GM23338 (cell line): ENCODE data around the gene DTNBP1. TPM values are rescaled to one million over a fixed set of nuclear protein-coding genes. Genes with fewer than 3 reads are reported as not detected.

Experiments
- ATAC-seq: fragments of 200-7000 bp; cut with Tn5 transposase; 3 replicates; pipeline ENCODE4 v1.9.1; 2020
- DNase-seq: peaks from one replicate; pipeline ENCODE4 v3.0.0-alpha.2; 2015; ENCODE audit warnings: low spot score
- H2AFZ ChIP-seq: fragments of 200-600 bp; sonication (generic); 2 replicates; pipeline ENCODE4 v1.8.0; 2016; ENCODE audit warnings: antibody characterized with exemption, mild to moderate bottlenecking, moderate library complexity
- H3F3A ChIP-seq: fragments of 200-600 bp; sonication (generic); replicated peaks from 2 replicates; pipeline ENCODE4 v1.8.0; 2017; ENCODE audit warnings: antibody characterized with exemption, mixed run types, low read depth
- H3K27ac ChIP-seq: fragments of 200-600 bp; sonication (generic); 2 replicates; pipeline ENCODE4 v1.6.1; 2016; ENCODE audit warnings: low read depth
- H3K27me3 ChIP-seq: fragments of 200-600 bp; sonication (generic); 2 replicates; pipeline ENCODE4 v1.8.0; 2016; ENCODE audit warnings: mild to moderate bottlenecking, mixed run types, moderate library complexity; ENCODE audit not compliant: insufficient read depth
- H3K36me3 ChIP-seq: fragments of 200-600 bp; sonication (generic); 2 replicates; pipeline ENCODE4 v1.8.0; 2016; ENCODE audit warnings: mild to moderate bottlenecking; ENCODE audit not compliant: insufficient read depth
- H3K4me1 ChIP-seq: fragments of 200-600 bp; sonication (generic); 2 replicates; pipeline ENCODE4 v1.8.0; 2016; ENCODE audit warnings: mild to moderate bottlenecking, moderate library complexity; ENCODE audit not compliant: insufficient read depth
- H3K4me2 ChIP-seq: fragments of 200-600 bp; sonication (generic); 2 replicates; pipeline ENCODE4 v1.7.1; 2017; ENCODE audit warnings: mixed run types
- H3K4me3 ChIP-seq: fragments of 200-600 bp; sonication (generic); 2 replicates; pipeline ENCODE4 v1.6.1; 2016; ENCODE audit warnings: mixed run types
- H3K79me2 ChIP-seq: fragments of 200-600 bp; sonication (generic); replicated peaks from 2 replicates; pipeline ENCODE4 v1.8.0; 2017; ENCODE audit warnings: mild to moderate bottlenecking; ENCODE audit not compliant: insufficient read depth
- H3K9me2 ChIP-seq: fragments of 200-600 bp; sonication (generic); 2 replicates; pipeline ENCODE4 v1.8.0; 2017; ENCODE audit not compliant: insufficient read depth
- H4K20me1 ChIP-seq: fragments of 200-600 bp; sonication (generic); replicated peaks from 2 replicates; pipeline ENCODE4 v1.8.0; 2017; ENCODE audit warnings: mild to moderate bottlenecking; ENCODE audit not compliant: insufficient read depth
- H3K27ac Mint-ChIP-seq: 2 replicates; pipeline ENCODE4 v1.8.0; 2020; ENCODE audit warnings: inconsistent platforms, mild to moderate bottlenecking, moderate library complexity, mixed read lengths
- H3K27me3 Mint-ChIP-seq: 3 replicates; pipeline ENCODE4 v1.8.0; 2022; ENCODE audit warnings: low read depth, mild to moderate bottlenecking, moderate library complexity, mixed read lengths, inconsistent platforms; ENCODE audit not compliant: insufficient read depth, poor library complexity
- H3K36me3 Mint-ChIP-seq: 3 replicates; pipeline ENCODE4 v1.8.0; 2021; ENCODE audit warnings: low read depth, mild to moderate bottlenecking, inconsistent platforms, moderate library complexity, mixed read lengths
- H3K4me1 Mint-ChIP-seq: 3 replicates; pipeline ENCODE4 v1.8.0; 2020; ENCODE audit warnings: mild to moderate bottlenecking, inconsistent platforms, mixed read lengths
- H3K4me3 Mint-ChIP-seq: 3 replicates; pipeline ENCODE4 v1.8.0; 2021; ENCODE audit warnings: moderate library complexity, mild to moderate bottlenecking, inconsistent platforms, mixed read lengths
- H3K9me3 Mint-ChIP-seq: 3 replicates; pipeline ENCODE4 v1.8.0; 2020; ENCODE audit warnings: moderate library complexity, mild to moderate bottlenecking, inconsistent platforms, mixed read lengths
- CREB1 ChIP-seq: fragments of 250-450 bp; sonication (Bioruptor Pico); IDR thresholded peaks from 2 replicates; pipeline ENCODE4 v1.5.0; 2020; ENCODE audit warnings: low read depth, mild to moderate bottlenecking, moderate library complexity
- CTCF ChIP-seq, 2 experiments: fragments of 200-600 bp in 1 of 2; sonication (generic) in 1 of 2; conservative IDR thresholded peaks; 2 replicates each; pipeline versions ENCODE4 v1.5.1 to v1.6.1; 2016 to 2017; ENCODE audit warnings: antibody characterized with exemption in 2 of 2, low read depth in 2 of 2, mild to moderate bottlenecking in 2 of 2, moderate library complexity in 1 of 2
- EZH2 ChIP-seq: fragments of 200-600 bp; sonication (generic); IDR thresholded peaks from one replicate; pipeline ENCODE4 v1.8.0; 2017; ENCODE audit warnings: antibody characterized with exemption, mild to moderate bottlenecking, low read depth; ENCODE audit not compliant: unreplicated experiment
- EZH2phosphoT487 ChIP-seq: fragments of 200-600 bp; sonication (generic); IDR thresholded peaks from one replicate; pipeline ENCODE4 v1.8.1; 2018; ENCODE audit warnings: antibody characterized with exemption; ENCODE audit not compliant: unreplicated experiment
- JUNB ChIP-seq: IDR thresholded peaks from one replicate; pipeline ENCODE4 v1.6.1; 2016; ENCODE audit warnings: antibody characterized with exemption; ENCODE audit not compliant: unreplicated experiment
- NANOG ChIP-seq: IDR thresholded peaks from 2 replicates; pipeline ENCODE4 v1.6.1; 2016; ENCODE audit warnings: antibody characterized with exemption, borderline replicate concordance
- POLR2AphosphoS5 ChIP-seq: IDR thresholded peaks from 2 replicates; pipeline ENCODE4 v1.6.1; 2016; ENCODE audit warnings: antibody characterized with exemption, low read depth
- STAT1 ChIP-seq: IDR thresholded peaks from one replicate; pipeline ENCODE4 v1.6.1; 2016; ENCODE audit warnings: antibody characterized with exemption; ENCODE audit not compliant: unreplicated experiment
- ZNF114 ChIP-seq: fragments of 250-450 bp; sonication (Bioruptor Pico); IDR thresholded peaks from 2 replicates; pipeline ENCODE4 v1.5.0; 2020; ENCODE audit warnings: mild to moderate bottlenecking, moderate library complexity
- ZNF331 ChIP-seq: fragments of 250-450 bp; sonication (Bioruptor Pico); IDR thresholded peaks from 2 replicates; pipeline ENCODE4 v1.5.0; 2020; ENCODE audit warnings: low read depth, mild to moderate bottlenecking, moderate library complexity
- polyA plus RNA-seq: library from polyadenylated mRNA; unstranded; fragments of >200 nt; fragmentation: Nextera tagmentation; extraction: Ambion mirVana; gene quantifications from 2 replicates; pipeline ENCODE4 v1.2.1, GENCODE V29; 2016
- total RNA-seq: library from RNA; depleted of rRNA; stranded (reverse); fragments of >200 nt; shearing (Covaris generic); gene quantifications from 2 replicates; pipeline ENCODE4 v1.2.3, GENCODE V29; 2014
- TF ChIP-seq, protein P1 (sequence below): fragments of 250-450 bp; sonication (Bioruptor Pico); IDR thresholded peaks from 2 replicates; pipeline ENCODE4 v1.5.0; 2020; ENCODE audit warnings: mild to moderate bottlenecking, moderate library complexity
- TF ChIP-seq, protein P2 (sequence below): IDR thresholded peaks from 2 replicates; pipeline ENCODE4 v1.6.1; 2016; ENCODE audit warnings: antibody characterized with exemption
- TF ChIP-seq, protein P3 (sequence below): IDR thresholded peaks from one replicate; pipeline ENCODE4 v1.6.1; 2018; ENCODE audit warnings: antibody characterized with exemption; ENCODE audit not compliant: unreplicated experiment

Gene DTNBP1
- total and polyA plus RNA-seq, 2 experiments from 2014 or later, result 12.1 to 20.1 TPM

- Histone ChIP-seq H3K36me3 (no peaks in the 10 kb centered on the region), H3K4me1 (no peaks in the 10 kb centered on the region), H3K9me2 (no peaks in the 10 kb centered on the region), H3K4me2 (no peak overlapping the region), H3K27me3 (no peaks in the 10 kb centered on the region), H2AFZ (no peak overlapping the region), H3K79me2 (no peaks in the 10 kb centered on the region), H4K20me1 (no peaks in the 10 kb centered on the region), H3K27ac (no peak overlapping the region), H3F3A (no peaks in the 10 kb centered on the region), H3K4me3 (no peak overlapping the region)
- TF ChIP-seq, protein P1, sequence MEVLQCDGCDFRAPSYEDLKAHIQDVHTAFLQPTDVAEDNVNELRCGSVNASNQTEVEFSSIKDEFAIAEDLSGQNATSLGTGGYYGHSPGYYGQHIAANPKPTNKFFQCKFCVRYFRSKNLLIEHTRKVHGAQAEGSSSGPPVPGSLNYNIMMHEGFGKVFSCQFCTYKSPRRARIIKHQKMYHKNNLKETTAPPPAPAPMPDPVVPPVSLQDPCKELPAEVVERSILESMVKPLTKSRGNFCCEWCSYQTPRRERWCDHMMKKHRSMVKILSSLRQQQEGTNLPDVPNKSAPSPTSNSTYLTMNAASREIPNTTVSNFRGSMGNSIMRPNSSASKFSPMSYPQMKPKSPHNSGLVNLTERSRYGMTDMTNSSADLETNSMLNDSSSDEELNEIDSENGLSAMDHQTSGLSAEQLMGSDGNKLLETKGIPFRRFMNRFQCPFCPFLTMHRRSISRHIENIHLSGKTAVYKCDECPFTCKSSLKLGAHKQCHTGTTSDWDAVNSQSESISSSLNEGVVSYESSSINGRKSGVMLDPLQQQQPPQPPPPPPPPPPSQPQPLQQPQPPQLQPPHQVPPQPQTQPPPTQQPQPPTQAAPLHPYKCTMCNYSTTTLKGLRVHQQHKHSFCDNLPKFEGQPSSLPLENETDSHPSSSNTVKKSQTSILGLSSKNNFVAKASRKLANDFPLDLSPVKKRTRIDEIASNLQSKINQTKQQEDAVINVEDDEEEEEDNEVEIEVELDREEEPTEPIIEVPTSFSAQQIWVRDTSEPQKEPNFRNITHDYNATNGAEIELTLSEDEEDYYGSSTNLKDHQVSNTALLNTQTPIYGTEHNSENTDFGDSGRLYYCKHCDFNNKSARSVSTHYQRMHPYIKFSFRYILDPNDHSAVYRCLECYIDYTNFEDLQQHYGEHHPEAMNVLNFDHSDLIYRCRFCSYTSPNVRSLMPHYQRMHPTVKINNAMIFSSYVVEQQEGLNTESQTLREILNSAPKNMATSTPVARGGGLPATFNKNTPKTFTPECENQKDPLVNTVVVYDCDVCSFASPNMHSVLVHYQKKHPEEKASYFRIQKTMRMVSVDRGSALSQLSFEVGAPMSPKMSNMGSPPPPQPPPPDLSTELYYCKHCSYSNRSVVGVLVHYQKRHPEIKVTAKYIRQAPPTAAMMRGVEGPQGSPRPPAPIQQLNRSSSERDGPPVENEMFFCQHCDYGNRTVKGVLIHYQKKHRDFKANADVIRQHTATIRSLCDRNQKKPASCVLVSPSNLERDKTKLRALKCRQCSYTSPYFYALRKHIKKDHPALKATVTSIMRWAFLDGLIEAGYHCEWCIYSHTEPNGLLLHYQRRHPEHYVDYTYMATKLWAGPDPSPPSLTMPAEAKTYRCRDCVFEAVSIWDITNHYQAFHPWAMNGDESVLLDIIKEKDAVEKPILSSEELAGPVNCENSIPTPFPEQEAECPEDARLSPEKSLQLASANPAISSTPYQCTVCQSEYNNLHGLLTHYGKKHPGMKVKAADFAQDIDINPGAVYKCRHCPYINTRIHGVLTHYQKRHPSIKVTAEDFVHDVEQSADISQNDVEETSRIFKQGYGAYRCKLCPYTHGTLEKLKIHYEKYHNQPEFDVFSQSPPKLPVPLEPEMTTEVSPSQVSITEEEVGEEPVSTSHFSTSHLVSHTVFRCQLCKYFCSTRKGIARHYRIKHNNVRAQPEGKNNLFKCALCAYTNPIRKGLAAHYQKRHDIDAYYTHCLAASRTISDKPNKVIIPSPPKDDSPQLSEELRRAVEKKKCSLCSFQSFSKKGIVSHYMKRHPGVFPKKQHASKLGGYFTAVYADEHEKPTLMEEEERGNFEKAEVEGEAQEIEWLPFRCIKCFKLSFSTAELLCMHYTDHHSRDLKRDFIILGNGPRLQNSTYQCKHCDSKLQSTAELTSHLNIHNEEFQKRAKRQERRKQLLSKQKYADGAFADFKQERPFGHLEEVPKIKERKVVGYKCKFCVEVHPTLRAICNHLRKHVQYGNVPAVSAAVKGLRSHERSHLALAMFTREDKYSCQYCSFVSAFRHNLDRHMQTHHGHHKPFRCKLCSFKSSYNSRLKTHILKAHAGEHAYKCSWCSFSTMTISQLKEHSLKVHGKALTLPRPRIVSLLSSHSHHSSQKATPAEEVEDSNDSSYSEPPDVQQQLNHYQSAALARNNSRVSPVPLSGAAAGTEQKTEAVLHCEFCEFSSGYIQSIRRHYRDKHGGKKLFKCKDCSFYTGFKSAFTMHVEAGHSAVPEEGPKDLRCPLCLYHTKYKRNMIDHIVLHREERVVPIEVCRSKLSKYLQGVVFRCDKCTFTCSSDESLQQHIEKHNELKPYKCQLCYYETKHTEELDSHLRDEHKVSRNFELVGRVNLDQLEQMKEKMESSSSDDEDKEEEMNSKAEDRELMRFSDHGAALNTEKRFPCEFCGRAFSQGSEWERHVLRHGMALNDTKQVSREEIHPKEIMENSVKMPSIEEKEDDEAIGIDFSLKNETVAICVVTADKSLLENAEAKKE, result no peak
- TF ChIP-seq CREB1 (CRISPR knock-in tag) (no peak), CTCF (conservative IDR thresholded peaks at IDR 0.05; ENCODE audit: low read depth in 2 of 2) (no peak), POLR2AphosphoS5 (no peak), JUNB (no peak), EZH2phosphoT487 (no peak), NANOG (no peak), ZNF114 (no peak), EZH2 (no peak), ZNF331 (CRISPR knock-in tag) (no peak), STAT1 (no peak)
- TF ChIP-seq, protein P2, sequence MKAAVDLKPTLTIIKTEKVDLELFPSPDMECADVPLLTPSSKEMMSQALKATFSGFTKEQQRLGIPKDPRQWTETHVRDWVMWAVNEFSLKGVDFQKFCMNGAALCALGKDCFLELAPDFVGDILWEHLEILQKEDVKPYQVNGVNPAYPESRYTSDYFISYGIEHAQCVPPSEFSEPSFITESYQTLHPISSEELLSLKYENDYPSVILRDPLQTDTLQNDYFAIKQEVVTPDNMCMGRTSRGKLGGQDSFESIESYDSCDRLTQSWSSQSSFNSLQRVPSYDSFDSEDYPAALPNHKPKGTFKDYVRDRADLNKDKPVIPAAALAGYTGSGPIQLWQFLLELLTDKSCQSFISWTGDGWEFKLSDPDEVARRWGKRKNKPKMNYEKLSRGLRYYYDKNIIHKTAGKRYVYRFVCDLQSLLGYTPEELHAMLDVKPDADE, result no peak
- TF ChIP-seq, protein P3, sequence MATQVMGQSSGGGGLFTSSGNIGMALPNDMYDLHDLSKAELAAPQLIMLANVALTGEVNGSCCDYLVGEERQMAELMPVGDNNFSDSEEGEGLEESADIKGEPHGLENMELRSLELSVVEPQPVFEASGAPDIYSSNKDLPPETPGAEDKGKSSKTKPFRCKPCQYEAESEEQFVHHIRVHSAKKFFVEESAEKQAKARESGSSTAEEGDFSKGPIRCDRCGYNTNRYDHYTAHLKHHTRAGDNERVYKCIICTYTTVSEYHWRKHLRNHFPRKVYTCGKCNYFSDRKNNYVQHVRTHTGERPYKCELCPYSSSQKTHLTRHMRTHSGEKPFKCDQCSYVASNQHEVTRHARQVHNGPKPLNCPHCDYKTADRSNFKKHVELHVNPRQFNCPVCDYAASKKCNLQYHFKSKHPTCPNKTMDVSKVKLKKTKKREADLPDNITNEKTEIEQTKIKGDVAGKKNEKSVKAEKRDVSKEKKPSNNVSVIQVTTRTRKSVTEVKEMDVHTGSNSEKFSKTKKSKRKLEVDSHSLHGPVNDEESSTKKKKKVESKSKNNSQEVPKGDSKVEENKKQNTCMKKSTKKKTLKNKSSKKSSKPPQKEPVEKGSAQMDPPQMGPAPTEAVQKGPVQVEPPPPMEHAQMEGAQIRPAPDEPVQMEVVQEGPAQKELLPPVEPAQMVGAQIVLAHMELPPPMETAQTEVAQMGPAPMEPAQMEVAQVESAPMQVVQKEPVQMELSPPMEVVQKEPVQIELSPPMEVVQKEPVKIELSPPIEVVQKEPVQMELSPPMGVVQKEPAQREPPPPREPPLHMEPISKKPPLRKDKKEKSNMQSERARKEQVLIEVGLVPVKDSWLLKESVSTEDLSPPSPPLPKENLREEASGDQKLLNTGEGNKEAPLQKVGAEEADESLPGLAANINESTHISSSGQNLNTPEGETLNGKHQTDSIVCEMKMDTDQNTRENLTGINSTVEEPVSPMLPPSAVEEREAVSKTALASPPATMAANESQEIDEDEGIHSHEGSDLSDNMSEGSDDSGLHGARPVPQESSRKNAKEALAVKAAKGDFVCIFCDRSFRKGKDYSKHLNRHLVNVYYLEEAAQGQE, result no peak
- H3K36me3 Mint-ChIP-seq, result no peaks in the 10 kb centered on the region
- H3K27me3 Mint-ChIP-seq, result peaks cover 5% of the 10 kb centered on the region
- H3K4me3 Mint-ChIP-seq, result no peak overlapping the region
- H3K27ac Mint-ChIP-seq, result no peak overlapping the region
- ATAC-seq (no peak), DNase-seq (no peak)
- peaks cover 8% of the 10 kb centered on the region for H3K4me1 Mint-ChIP-seq
- H3K9me3 Mint-ChIP-seq, result no peaks in the 10 kb centered on the region
Observed at GRCh38 chr6:15690510-15690909, 27.7 kb upstream of the DTNBP1 start.
